ENCODE measurements around the gene CYP4F22. TPM values are rescaled to one million over a fixed set of nuclear protein-coding genes. Genes with fewer than 3 reads are reported as not detected.
"Not testable (repeated sequence)": the region's sequence is repeated elsewhere in the genome, so short reads cannot be mapped to it uniquely, and the experiment has no call there.

Gene CYP4F22
- total and polyA plus RNA-seq, 12 donors = not detected

DNA sequence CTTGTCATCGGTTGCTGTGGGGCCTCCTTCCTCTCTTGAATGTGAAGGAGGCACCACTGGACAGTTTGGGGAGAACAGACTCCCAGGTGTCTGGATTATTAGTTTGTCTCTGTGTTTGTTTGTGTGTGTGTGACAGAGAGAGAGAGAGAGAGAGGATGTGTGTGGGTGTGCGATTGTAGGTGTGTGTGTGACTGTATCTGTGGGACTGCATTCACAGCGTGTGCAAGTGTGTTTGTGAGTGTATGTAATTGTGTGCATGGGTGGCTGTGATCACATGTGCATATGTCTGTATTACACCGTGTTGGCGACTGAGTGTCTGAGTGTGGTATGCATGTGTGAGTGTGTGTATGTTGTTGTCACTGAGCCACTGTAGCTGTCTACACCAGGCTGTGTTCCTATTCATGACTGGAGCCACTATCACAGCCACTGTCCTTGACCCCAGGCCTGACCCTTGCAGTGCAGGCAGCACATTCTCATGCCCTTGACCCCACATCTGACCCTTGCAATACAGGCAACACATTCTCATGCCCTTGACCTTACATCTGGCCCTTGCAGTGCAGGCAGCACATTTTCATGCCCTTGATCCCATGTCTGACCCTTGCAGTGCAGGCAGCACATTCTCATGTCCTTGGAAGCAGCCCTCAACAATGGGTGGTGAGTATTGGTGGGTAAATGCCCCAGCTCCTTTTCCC is 81.6 kb downstream of the CYP4F22 start:
- intact Hi-C loops (cut with DNase I) = no loop called here
- no peaks in the 10 kb centered on the region for H3K36me3 ChIP-seq
- no peaks in the 10 kb centered on the region for H3K9me3 ChIP-seq
- H3K27ac ChIP-seq = no peak overlapping the region
- H3K27me3 ChIP-seq = peaks cover 0 to 37% (median 11%) of the 10 kb centered on the region in 7 donors
- no peak overlapping the region for H3K4me3 ChIP-seq
- H3K4me1 ChIP-seq = peaks cover 0 to 7% (median 0%) of the 10 kb centered on the region in 9 donors
- TF ChIP-seq, protein P1, sequence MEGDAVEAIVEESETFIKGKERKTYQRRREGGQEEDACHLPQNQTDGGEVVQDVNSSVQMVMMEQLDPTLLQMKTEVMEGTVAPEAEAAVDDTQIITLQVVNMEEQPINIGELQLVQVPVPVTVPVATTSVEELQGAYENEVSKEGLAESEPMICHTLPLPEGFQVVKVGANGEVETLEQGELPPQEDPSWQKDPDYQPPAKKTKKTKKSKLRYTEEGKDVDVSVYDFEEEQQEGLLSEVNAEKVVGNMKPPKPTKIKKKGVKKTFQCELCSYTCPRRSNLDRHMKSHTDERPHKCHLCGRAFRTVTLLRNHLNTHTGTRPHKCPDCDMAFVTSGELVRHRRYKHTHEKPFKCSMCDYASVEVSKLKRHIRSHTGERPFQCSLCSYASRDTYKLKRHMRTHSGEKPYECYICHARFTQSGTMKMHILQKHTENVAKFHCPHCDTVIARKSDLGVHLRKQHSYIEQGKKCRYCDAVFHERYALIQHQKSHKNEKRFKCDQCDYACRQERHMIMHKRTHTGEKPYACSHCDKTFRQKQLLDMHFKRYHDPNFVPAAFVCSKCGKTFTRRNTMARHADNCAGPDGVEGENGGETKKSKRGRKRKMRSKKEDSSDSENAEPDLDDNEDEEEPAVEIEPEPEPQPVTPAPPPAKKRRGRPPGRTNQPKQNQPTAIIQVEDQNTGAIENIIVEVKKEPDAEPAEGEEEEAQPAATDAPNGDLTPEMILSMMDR (IDR thresholded peaks at IDR 0.05) = no peak
- DNase-seq (no peak), ATAC-seq (no peak)
- WGBS, 2 donors = 67 to 89% methylated on average over 5 of the region's 5 CpGs

DNA sequence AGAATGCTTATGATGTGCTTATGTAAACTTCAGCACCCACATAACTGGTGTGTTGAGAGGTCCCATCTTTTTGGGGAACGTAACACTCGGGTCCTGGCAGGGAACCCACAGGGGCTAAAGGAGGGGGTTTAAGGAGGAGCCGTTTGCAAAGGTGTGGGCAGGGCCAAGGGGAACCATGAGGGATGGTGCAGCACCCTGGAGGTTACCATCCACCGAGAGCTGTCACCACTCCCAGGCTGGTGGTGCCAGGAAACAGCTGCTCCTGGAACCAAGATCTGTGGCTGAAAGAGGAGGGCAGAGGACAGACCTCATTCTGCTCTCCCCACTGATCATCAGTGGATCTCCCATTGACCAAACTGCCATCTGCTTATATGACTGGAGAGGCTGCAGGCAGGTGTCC is 83.5 kb downstream of the CYP4F22 start:
- Histone ChIP-seq H3K27me3 (peaks cover 0 to 25% (median 7%) of the 10 kb centered on the region in 7 donors), H3K4me3 (no peak overlapping the region), H3K36me3 (no peaks in the 10 kb centered on the region), H3K9me3 (peaks cover 0 to 4% (median 0%) of the 10 kb centered on the region in 11 donors), H3K27ac (no peak overlapping the region), H3K4me1 (peaks cover 0 to 7% (median 0%) of the 10 kb centered on the region in 9 donors)
- TF ChIP-seq, protein P1 (IDR thresholded peaks at IDR 0.05) = no peak
- ATAC-seq = no peak
- DNase-seq = no peak
- 60 to 72% methylated on average over 4 of the region's 4 CpGs for WGBS, 2 donors
- intact Hi-C loops (cut with DNase I) = no loop called here

DNA sequence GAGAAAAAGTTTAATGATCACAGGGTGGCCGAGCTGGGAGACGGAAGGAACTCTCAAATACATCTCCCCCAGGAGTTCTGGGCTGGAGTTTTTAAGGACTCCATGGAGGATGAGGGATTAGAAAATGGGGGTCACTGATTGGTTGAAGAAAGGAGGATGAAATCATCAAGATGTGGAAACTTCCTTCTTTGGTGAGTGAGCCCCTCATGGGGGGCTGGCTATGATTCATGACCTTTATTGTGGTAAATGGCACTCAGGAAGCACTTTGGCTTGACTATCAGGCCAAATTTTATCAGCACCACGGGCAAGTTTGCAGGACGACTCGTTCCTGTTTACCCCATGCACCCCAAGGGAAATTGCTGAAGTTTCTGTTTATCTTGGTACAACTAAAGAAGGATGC is 84.2 kb downstream of the CYP4F22 start:
- H3K4me1 ChIP-seq; H3K4me3 ChIP-seq; H3K27ac ChIP-seq; H3K9me3 ChIP-seq; DNase-seq; ATAC-seq; intact Hi-C loops (cut with DNase I); H3K36me3 ChIP-seq: not testable (repeated sequence)
- H3K27me3 ChIP-seq = peaks cover 0 to 19% (median 6%) of the 10 kb centered on the region in 7 donors
- 23 to 27% methylated on average over 3 to 5 of the region's 5 CpGs for WGBS, 2 donors

DNA sequence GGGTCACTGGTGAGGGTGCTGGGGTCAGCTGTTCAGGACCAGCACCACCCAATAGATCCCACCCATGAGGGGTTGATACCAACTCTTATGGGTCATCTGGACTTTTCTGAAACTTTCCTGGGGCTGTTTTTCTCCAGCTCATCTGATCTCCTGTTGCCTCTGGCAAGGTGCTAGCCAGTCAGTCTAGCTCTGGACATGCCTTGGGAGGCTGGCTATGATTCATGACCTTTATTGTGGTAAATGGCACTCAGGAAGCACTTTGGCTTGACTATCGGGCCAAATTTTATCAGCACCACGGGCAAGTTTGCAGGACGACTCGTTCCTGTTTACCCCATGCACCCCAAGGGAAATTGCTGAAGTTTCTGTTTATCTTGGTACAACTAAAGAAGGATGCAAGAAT is 85.4 kb downstream of the CYP4F22 start:
- DNase-seq; H3K4me1 ChIP-seq; H3K27ac ChIP-seq; H3K4me3 ChIP-seq; H3K36me3 ChIP-seq; intact Hi-C loops (cut with DNase I): not testable (repeated sequence)
- peak in 3 of 8 donors; percentile 44 to 71 (median 45) for ATAC-seq
- H3K27me3 ChIP-seq = peaks cover 0 to 19% (median 6%) of the 10 kb centered on the region in 7 donors
- peaks cover 0 to 13% (median 0%) of the 10 kb centered on the region in 11 donors for H3K9me3 ChIP-seq
- WGBS, 2 donors = 32 to 73% methylated on average over 2 to 4 of the region's 4 CpGs

GRCh38 chr19:15595069-15595468 is 86.7 kb downstream of the CYP4F22 start:
- Histone ChIP-seq H3K27me3 (peaks cover 0 to 19% (median 0%) of the 10 kb centered on the region in 7 donors), H3K9me3 (peaks cover 0 to 13% (median 0%) of the 10 kb centered on the region in 11 donors), H3K36me3 (no peaks in the 10 kb centered on the region), H3K4me3 (no peak overlapping the region), H3K4me1 (no peaks in the 10 kb centered on the region), H3K27ac (no peak overlapping the region)
- WGBS, 2 donors = 37 to 45% methylated on average over 6 of the region's 6 CpGs
- intact Hi-C loops (cut with DNase I) = no loop called here
- ATAC-seq = no peak
- no peak for DNase-seq
- TF ChIP-seq, protein P1 (IDR thresholded peaks at IDR 0.05) = no peak

Other genes with a start within 250 kb of the CYP4F22 start
- gene BRD4, start 176.0 kb upstream of the CYP4F22 start, total RNA-seq = 10 to 100 TPM; 51.6 to 85.1 (median 54.7) TPM
- 10 to 100 TPM; 31.2 to 34.8 TPM for gene BRD4, start 176.0 kb upstream of the CYP4F22 start, polyA plus RNA-seq
- gene AKAP8, start 128.7 kb upstream of the CYP4F22 start, total RNA-seq = 10 to 100 TPM; 15.7 to 32.2 (median 18.6) TPM
- 10 to 100 TPM; 12.8 to 21.8 TPM for gene AKAP8, start 128.7 kb upstream of the CYP4F22 start, polyA plus RNA-seq
- 100 to 1,000 TPM in 1 of 10 donors, 10 to 100 TPM in 9; 45.2 to 101 (median 63.1) TPM for gene AKAP8L, start 89.5 kb upstream of the CYP4F22 start, total RNA-seq
- 100 to 1,000 TPM in 1 of 2 donors, 10 to 100 TPM in 1; 53.6 to 140 TPM for gene AKAP8L, start 89.5 kb upstream of the CYP4F22 start, polyA plus RNA-seq
- gene WIZ, start 58.6 kb upstream of the CYP4F22 start, total RNA-seq = 10 to 100 TPM; 19.5 to 34.3 (median 21.3) TPM
- gene WIZ, start 58.6 kb upstream of the CYP4F22 start, polyA plus RNA-seq = 10 to 100 TPM; 18.7 to 25.7 TPM
- gene RASAL3, start 44.0 kb upstream of the CYP4F22 start, total RNA-seq = 1 to 10 TPM in 5 of 10 donors, under 1 TPM in 5; 0.19 to 6.6 (median 0.85) TPM
- gene RASAL3, start 44.0 kb upstream of the CYP4F22 start, polyA plus RNA-seq = 1 to 10 TPM in 1 of 2 donors, under 1 TPM in 1; 0.64 to 1.6 TPM
- not detected for gene PGLYRP2, start 29.0 kb upstream of the CYP4F22 start, total RNA-seq
- not detected for gene PGLYRP2, start 29.0 kb upstream of the CYP4F22 start, polyA plus RNA-seq
- not detected for gene CYP4F8, start 106.7 kb downstream of the CYP4F22 start, total RNA-seq
- not detected for gene CYP4F8, start 106.7 kb downstream of the CYP4F22 start, polyA plus RNA-seq
- gene CYP4F3, start 132.4 kb downstream of the CYP4F22 start, total RNA-seq = 1 to 10 TPM in 2 of 10 donors, under 1 TPM in 6, not detected in 2; 0.04 to 1.8 (median 0.64) TPM
- under 1 TPM; 0.01 to 0.07 TPM for gene CYP4F3, start 132.4 kb downstream of the CYP4F22 start, polyA plus RNA-seq
- 1 to 10 TPM in 9 of 10 donors, under 1 TPM in 1; 0.92 to 6.8 (median 2.7) TPM for gene CYP4F12, start 164.6 kb downstream of the CYP4F22 start, total RNA-seq
- 10 to 100 TPM in 1 of 2 donors, 1 to 10 TPM in 1; 1.7 to 17.3 TPM for gene CYP4F12, start 164.6 kb downstream of the CYP4F22 start, polyA plus RNA-seq
- gene OR10H2, start 219.5 kb downstream of the CYP4F22 start, total RNA-seq = not detected
- not detected for gene OR10H2, start 219.5 kb downstream of the CYP4F22 start, polyA plus RNA-seq
- not detected for gene OR10H3, start 229.5 kb downstream of the CYP4F22 start, total RNA-seq
- gene OR10H3, start 229.5 kb downstream of the CYP4F22 start, polyA plus RNA-seq = not detected